ENCODE results near the gene GATB.
A peak's percentile ranks its signal among the peaks of the same experiment; 100 is the strongest.

GATB gene

GRCh38 chr4:151766691-151767090, 5.9 kb upstream of the GATB start:
- H3K27ac ChIP-seq (ENCODE audit: extremely low read depth, low read depth, low read length): no peak overlapping the region
- TF ChIP-seq ZNF629 (tag by site-specific recombination; IDR thresholded peaks at IDR 0.05) (no peak), ZBTB6 (tag by site-specific recombination; IDR thresholded peaks at IDR 0.05) (no peak), ZNF747 (tag by site-specific recombination; IDR thresholded peaks at IDR 0.05) (no peak)
- H3K4me3 ChIP-seq (ENCODE audit: low read depth, low read length): no peak overlapping the region
- H3K36me3 ChIP-seq (ENCODE audit: control insufficient read depth in 2 of 2, insufficient read depth in 1 of 2, low read length in 2 of 2): no peaks in the 10 kb centered on the region
- 0 out of 2 replicates have a peak, but pooled peaks cover 2% of the 10 kb centered on the region for H3K4me1 ChIP-seq (ENCODE audit: control insufficient read depth, insufficient read depth, low read length)
- no peaks in the 10 kb centered on the region for H3K9me3 ChIP-seq (ENCODE audit: control insufficient read depth, insufficient read depth, low read depth, low read length)
- ChIA-PET POLR2A (no interaction called here), CTCF (interaction anchor here (0.6 to 0.8 kb wide), 3 partner anchors 193 to 488 kb away, joined by 3 read pairs; no protein-coding TSS in a partner anchor)

- ChIA-PET CTCF (interaction anchor here (0.7 kb wide), 1 partner anchor 9 kb away, joined by 3 read pairs; no protein-coding TSS in a partner anchor), POLR2A (interaction anchor here (0.6 kb wide), 1 partner anchor 87 kb away, joined by 3 read pairs; no protein-coding TSS in a partner anchor)
- H3K27ac ChIP-seq (ENCODE audit: extremely low read depth, low read depth, low read length): no peak overlapping the region
- H3K4me3 ChIP-seq (ENCODE audit: low read depth, low read length): peak overlapping the region; percentile 80
- no peaks in the 10 kb centered on the region for H3K9me3 ChIP-seq (ENCODE audit: control insufficient read depth, insufficient read depth, low read depth, low read length)
- H3K4me1 ChIP-seq (ENCODE audit: control insufficient read depth, insufficient read depth, low read length): no peaks in the 10 kb centered on the region
- H3K36me3 ChIP-seq (ENCODE audit: control insufficient read depth in 2 of 2, insufficient read depth in 1 of 2, low read length in 2 of 2): peaks cover 0 to 18% of the 10 kb centered on the region in 2 experiments; a peak in 1 of 3 replicates
- TF ChIP-seq ZBTB10 (tag by site-specific recombination; IDR thresholded peaks at IDR 0.05) (no peak), ZBTB49 (tag by site-specific recombination; IDR thresholded peaks at IDR 0.05; ENCODE audit: low read depth) (no peak), ZNF707 (tag by site-specific recombination; IDR thresholded peaks at IDR 0.05) (no peak), GLI2 (tag by site-specific recombination; IDR thresholded peaks at IDR 0.05; ENCODE audit: borderline replicate concordance, low read depth) (no peak), ZNF18 (tag by site-specific recombination; IDR thresholded peaks at IDR 0.05) (no peak), PBX3 (CRISPR knock-in tag; IDR thresholded peaks at IDR 0.05) (no peak), ZBTB8A (tag by site-specific recombination; IDR thresholded peaks at IDR 0.05) (no peak), ZXDB (tag by site-specific recombination; IDR thresholded peaks at IDR 0.05) (no peak), ZNF449 (tag by site-specific recombination; IDR thresholded peaks at IDR 0.05) (no peak), ZNF777 (tag by site-specific recombination; IDR thresholded peaks at IDR 0.05; ENCODE audit: borderline replicate concordance) (no peak), KLF17 (tag by site-specific recombination; IDR thresholded peaks at IDR 0.05) (no peak), SP2 (tag by site-specific recombination; IDR thresholded peaks at IDR 0.05) (no peak), ZNF211 (tag by site-specific recombination; IDR thresholded peaks at IDR 0.05; ENCODE audit: low read depth) (no peak), ZNF626 (tag by site-specific recombination; IDR thresholded peaks at IDR 0.05) (no peak), ZNF16 (tag by site-specific recombination; IDR thresholded peaks at IDR 0.05; ENCODE audit: low read depth) (no peak), KLF1 (tag by site-specific recombination; IDR thresholded peaks at IDR 0.05) (no peak), ZNF341 (tag by site-specific recombination; IDR thresholded peaks at IDR 0.05; ENCODE audit: low read depth) (no peak), ZNF26 (tag by site-specific recombination; IDR thresholded peaks at IDR 0.05) (no peak)
Measured at GRCh38 chr4:151760002-151760401, 805 bp downstream of the GATB start.

Measured in HEK293 (cell line).